GM12892 (cell line): ENCODE data around the gene PDS5A.
"Not testable (repeated sequence)": the region's sequence is repeated elsewhere in the genome, so short reads cannot be mapped to it uniquely, and the experiment has no call there.

Source experiments
- DNase-seq: peaks from one replicate; pipeline ENCODE4 v3.0.0; 2011; ENCODE audit not compliant: insufficient read length
- FAIRE-seq: peaks from 2 replicates; lab custom pipeline; 2011; peaks lifted over from hg19 to GRCh38; lab: Jason Lieb, UNC
- POLR2A ChIP-seq: IDR thresholded peaks from 2 replicates; pipeline ENCODE4 v1.6.1; 2011; ENCODE audit warnings: low read depth, low read length, control low read depth
- POLR2AphosphoS5 ChIP-seq: IDR thresholded peaks from 2 replicates; pipeline ENCODE4 v1.6.1; 2011; ENCODE audit warnings: low read depth, low read length, control low read depth
- TAF1 ChIP-seq: IDR thresholded peaks from 2 replicates; pipeline ENCODE4 v1.6.1; 2011; ENCODE audit warnings: low read depth, mild to moderate bottlenecking, control low read depth, low read length, borderline replicate concordance

PDS5A gene

DNA sequence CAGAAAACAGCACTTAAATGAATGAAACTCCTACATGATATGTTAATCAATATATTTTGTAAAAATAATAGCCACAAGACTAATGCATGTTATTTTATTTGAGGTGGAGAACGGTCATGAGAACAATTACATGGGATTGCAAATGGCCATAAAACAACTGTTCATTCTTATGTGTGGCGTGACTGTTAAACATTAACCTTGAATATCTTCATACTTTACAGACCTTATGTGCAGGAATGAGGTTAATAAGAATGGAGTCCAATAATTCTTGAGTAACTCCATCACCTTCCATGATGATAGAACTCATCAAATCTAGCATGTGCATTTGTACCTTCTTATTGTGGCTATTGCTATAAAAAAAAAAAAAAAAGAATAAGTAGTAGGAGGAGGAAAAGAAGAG lies 55.3 kb downstream of the PDS5A start:
- no peak for FAIRE-seq
- TF ChIP-seq POLR2A: no peak
- no peak for TF ChIP-seq POLR2AphosphoS5
- TF ChIP-seq TAF1: no peak
- no peak for DNase-seq

DNA sequence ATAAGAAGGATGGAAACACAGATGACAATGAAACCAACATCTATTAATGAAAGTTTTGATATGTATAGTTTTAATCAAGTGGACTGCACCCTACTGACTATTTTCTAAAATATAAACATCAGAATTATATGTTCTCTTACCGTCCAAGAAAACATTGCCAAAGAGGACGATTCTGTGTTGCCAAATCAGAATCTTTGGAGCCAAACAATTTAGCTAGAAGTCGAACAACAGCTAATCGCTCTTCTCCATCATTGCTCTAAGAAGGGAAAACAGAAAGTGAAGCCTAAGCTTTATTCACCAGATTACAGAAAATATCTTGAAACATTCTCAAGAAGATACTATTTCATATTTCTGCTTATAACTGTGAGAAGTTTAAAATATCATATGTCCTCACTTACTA lies 64.2 kb downstream of the PDS5A start:
- DNase-seq (no peak), FAIRE-seq (no peak)
- TF ChIP-seq POLR2A: no peak
- TF ChIP-seq TAF1: no peak
- no peak for TF ChIP-seq POLR2AphosphoS5

DNA sequence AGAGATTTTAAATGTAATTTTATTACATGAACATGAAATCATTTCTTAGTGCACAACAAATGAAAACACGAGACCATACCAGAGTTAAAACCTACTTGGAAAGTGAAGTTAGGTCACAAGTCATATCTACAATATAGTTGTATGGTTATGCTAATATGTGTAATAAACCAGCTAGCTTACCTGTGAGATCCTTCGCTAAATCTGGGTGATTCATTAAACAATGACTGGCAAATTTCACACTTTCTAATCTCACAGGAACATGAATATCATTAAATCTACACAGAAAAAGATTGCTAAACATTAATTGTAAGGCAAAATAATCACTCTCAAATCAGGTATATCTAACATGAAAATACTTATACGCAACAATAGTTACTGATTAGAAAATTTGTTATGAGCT lies 67.6 kb downstream of the PDS5A start:
- FAIRE-seq: peak; percentile 67
- DNase-seq: no peak
- no peak for TF ChIP-seq TAF1
- no peak for TF ChIP-seq POLR2A
- no peak for TF ChIP-seq POLR2AphosphoS5

DNA sequence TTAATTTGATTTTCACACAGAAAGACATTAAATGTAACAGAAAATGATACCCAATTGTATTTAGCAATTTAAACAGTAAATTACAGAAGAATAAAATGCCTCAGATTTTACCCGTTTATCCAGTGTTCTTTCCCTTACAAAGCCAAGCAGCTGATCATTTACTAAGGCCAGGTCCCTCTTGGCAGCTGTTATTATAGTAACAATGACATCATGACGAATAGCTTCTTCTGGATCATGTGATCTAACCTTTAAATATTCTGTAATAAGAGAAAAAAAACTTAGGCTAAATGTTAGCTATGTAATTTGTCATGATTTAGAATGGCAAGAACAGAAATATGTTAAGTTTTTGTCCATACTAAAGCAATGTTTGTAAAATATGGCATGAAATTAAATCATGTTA lies 69.4 kb downstream of the PDS5A start:
- no peak for TF ChIP-seq TAF1
- no peak for FAIRE-seq

DNA sequence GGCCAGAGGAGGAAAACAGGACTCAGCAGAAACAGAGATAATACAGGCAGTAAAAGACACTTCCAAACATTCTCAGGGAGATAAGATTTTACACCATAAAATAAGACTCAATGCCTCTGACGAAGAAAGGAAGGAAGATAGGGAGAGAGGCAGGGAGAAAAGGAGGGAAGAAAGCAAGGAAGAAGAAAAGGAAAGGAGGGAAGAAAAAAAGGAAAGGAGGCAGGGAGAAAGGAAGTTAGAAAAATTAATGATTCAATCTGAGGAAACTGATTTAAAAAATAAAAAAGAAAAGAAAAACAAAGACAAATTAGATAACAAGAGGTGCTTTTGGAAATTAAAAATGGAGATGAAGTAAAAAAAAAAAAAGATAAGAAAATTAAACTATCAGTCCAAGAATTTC lies 72.1 kb downstream of the PDS5A start:
- no peak for DNase-seq
- FAIRE-seq: no peak
- TF ChIP-seq POLR2A: no peak
- no peak for TF ChIP-seq TAF1
- TF ChIP-seq POLR2AphosphoS5: no peak

More for the DNA sequence above, 69.4 kb downstream of the PDS5A start:
- no peak for DNase-seq

DNA sequence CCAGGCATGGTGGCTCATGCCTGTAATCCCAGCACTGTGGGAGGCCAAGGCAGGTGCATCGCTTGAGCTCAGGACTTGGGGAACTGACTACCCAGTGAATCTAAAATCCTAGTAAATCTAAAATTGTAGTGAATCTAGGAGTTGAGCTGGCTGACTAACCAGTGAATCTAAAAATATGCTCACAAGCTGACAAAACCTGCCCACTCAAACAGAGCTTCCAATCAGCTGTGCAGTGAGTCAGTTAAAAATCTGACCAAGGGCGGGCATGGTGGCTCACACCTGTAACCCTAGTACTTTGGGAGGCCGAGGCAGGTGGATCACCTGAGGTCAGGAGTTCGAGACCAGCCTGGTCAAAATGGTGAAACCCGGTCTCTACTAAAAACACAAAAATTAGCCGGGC lies 72.7 kb downstream of the PDS5A start:
- FAIRE-seq, DNase-seq: not testable (repeated sequence)

DNA sequence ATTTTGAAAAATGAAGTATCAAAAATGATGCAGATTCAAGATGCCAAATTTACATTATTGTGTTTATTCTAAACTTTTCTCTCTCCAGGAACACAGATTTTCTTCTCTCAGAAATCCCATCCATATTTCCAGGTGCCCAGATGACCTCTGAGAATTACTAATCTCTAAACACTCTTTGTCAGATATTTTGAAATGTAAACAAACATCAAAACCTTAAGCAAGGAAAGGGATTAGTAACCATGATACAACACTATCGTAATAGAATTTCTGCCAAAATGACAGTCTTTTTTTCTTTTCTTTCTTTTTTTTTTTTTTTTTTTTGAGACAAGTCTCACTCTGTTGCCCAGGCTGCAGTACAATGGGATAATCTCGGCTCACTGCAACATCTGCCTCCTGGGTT lies 76.7 kb downstream of the PDS5A start:
- TF ChIP-seq TAF1 (no peak), POLR2A (no peak), POLR2AphosphoS5 (no peak)
- DNase-seq (no peak), FAIRE-seq (no peak)

DNA sequence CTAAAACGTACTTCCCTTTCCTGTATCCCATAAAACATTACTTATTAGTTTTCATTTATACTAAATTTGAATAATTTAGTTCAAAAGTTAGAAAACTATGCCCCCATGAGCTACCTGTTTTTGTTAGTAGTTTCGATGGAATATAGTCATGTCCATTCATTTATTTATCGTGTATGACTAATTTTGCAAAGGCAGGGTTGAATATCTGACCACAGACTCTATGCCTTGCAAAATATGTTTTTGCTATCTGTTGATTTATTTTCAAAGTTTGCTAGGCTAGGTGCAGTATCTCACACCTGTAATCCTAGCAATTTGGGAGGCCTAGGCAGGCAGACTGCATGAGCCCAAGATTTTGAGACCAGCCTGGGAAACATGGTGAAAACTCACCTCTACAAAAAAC lies 78.4 kb downstream of the PDS5A start:
- DNase-seq: no peak
- TF ChIP-seq POLR2A: no peak
- TF ChIP-seq TAF1: no peak
- no peak for TF ChIP-seq POLR2AphosphoS5
- FAIRE-seq: no peak

DNA sequence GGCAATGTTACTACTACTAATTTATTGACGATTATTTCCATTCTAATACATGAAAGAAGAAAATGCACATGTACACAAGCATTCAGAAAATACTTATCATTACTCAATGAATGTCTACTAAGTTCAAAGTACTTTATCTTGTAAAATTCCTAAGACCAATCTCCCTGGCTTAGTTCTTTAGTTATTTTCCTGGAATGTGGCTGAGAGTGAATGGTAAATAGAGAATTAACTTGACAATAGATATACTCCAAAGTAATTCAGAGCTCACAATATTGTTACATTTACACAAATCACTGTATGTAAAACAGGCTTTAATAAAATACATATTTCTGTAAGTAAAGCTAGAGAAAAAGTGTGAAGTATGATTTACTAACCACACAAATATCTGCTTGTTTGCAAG lies 79.7 kb downstream of the PDS5A start:
- DNase-seq (no peak), FAIRE-seq (no peak)
- TF ChIP-seq POLR2A: no peak
- TF ChIP-seq POLR2AphosphoS5: no peak
- TF ChIP-seq TAF1: no peak

DNA sequence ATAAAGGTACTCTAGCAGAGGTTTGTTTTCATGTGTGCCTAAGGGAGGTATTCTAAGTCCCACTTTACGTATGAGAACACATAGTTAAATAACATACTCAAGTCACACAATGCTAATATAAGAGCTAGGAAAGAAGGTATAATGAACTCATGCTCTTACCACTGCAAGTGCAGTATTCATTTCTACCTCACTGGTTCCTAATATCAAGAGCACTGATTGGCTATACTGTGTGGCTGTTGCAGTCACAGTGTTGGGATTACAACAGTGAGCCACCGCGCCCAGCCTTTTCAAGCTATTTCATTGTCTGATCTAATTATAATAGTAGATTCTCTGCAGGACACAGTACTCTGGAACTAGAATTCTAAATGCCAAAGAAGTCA lies 84.0 kb downstream of the PDS5A start:
- TF ChIP-seq TAF1 (no peak), POLR2A (no peak), POLR2AphosphoS5 (no peak)
- no peak for FAIRE-seq
- no peak for DNase-seq

DNA sequence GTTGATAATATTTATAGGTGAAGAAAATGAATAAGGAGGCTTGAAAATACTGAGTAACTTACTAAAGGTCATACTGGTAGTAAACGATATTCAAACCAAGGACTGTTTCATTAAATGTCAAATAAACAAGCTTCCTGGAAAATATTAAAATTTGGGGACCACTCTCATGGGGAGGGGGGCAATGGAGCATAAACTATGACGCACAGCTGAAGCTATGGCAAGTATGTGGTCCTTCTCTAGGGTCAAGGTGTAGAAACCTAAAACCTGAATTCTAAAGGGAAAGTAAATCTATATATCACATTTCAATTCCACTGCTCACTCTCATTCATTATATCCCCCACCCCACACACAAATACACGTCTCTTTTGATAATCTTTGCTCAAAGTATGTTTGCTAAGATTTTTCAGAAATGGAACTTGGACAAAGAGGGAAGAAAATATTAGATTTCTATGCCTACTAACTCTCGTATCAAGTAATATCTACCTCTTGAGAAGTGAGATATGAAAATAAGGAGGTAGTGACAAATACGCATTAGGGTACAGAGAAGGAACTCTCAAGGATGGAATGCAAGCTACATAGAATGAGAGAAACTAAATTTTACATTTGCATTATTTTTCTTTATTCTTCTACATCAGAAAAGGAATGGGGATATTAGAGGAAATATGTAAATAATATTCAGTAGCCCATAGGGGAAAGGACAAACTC lies 84.6 kb downstream of the PDS5A start:
- no peak for DNase-seq
- peak; percentile 44 for FAIRE-seq
- TF ChIP-seq POLR2A (no peak), TAF1 (no peak), POLR2AphosphoS5 (no peak)

DNA sequence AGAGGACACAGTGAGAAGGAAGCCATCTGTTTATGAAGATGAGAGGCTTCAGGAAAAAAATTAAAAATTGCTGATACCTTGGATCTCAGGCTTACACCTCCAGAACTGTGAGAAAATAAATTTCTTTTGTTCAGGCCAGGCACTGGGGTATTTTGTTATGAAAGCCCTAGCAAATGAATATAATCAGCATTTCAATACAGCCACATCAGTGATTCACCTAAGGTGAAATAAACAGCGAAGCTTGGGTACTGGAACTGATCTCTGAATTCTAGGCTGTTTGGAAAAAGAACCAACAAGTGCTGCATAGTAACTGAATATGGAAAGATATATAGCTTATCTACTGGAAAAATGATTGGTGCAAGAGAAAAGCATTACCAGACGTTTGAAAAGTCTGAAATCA lies 88.5 kb downstream of the PDS5A start:
- DNase-seq: no peak
- no peak for FAIRE-seq
- TF ChIP-seq POLR2AphosphoS5 (no peak), TAF1 (no peak), POLR2A (no peak)

DNA sequence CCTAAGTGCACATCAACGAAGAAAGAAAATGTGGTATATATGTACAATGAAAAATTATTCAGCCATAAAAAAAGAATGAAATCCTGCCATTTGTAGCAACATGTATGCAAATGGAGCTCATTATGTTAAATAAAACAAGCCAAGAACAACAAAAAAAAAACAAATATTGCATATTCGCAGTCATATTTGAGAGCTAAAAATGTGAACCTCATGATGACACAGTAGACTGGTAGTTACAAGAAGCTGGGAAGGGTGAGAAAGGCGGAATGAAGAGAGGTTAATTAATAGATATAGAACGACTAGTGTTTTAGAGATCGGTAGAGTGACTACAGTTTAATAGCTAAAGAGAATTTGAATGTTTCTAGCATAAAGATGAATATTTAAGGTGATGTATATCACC lies 89.2 kb downstream of the PDS5A start:
- TF ChIP-seq POLR2AphosphoS5 (no peak), TAF1 (no peak), POLR2A (no peak)
- DNase-seq: no peak
- FAIRE-seq: no peak
